COR-L47 (cell line): Measurements from ENCODE around the gene A4GALT.

Experiments
- DNase-seq: peaks from one replicate; lab custom pipeline; 2025; lab: John Stamatoyannopoulos, UW

A4GALT gene

GRCh38 chr22:42648368-42649245 lies 72.1 kb downstream of the A4GALT start:
- DNase-seq, result no peak

DNA sequence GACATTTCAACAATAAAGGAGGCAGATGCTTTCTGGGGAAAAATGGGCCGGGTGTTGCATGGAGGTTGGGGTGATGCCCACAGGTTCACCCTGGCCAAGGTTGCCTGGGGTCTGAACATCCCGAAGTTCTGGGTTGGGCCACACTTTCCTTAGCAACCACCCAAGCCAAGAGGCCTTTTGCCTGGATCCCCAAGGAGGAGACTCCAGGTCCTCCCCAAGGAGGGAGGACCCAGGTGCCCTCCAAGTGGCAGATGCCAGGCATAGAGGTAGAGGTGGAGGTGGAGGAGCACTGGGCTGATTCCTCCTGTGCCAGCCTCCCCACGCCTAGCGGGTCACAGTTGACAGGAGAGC lies 72.7 kb downstream of the A4GALT start:
- no peak for DNase-seq

DNA sequence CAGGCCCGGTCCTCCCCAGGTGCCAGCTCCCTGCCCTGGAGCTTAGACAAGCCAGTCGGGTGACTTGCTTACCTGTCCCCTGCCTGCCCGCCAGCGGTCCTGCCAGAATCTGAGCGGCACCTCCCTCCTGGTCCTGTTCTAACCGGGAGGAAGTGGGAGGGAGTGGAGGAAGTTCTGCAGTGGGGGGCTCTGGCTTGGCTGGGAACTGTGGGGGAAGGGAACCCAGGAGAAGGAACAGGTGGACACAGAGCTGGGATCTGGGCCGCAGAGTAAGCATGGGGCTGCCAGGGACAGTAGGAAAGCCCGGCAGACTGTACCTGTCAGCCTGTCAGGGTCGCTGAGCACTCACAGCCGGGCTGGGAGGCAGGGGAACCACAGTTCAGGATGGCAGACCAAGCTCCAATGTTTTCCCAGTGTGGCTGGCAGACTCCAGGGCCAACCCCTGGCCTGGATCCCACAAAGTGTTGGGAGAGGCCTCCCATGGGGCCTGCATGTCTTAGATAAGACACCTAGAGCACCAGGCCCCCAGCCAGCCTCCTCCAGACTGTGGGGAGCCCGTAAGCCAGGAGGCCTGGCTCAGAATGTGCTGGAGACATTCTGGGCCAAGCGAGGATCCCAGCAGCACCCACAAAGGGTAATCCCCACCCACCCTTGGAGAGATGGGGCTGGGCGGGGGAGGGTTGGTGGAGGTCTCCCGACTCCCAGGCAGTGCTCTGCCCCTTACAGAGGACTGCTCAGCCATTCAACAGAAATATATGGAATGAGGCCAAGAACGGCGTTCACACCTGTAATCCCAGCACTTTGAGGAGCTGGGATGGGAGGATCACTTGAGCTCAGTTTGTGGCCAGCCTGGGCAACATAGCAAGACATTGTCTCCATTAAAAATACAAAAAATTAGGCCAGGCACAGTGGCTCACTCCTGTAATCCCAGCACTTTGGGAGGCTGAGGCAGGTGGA lies 73.8 kb downstream of the A4GALT start:
- DNase-seq, result no peak

DNA sequence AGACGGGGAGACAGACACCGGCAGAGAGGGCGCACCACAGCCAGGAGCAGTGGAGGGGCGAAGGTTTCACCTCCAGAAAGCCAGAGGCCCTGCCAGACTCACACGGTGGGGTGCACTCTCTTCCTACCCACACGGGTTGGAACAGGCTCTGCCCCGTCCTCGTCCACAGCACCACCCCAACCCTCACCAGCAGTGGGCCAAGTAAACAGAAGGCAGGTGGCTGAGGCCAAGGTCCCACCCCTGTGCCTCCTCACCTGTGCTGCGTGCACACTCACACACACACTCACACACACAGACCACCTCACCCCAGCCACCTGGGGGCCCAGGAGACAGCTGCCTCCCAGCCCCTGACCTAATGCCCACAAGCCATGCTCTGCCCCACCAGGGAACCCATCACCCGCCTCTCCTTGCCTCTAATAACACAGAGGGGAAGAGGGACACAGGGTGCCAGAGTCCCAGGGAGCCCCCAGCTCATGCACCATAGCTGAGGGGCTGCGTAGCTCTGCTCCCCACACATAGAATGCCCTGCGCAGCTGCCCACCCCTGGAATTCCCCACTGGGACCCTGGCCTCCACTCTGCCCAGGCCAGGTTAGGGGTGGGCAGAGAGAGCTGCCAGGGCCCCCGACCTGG lies 74.6 kb downstream of the A4GALT start:
- DNase-seq, result no peak

GRCh38 chr22:42645341-42645937 lies 75.2 kb downstream of the A4GALT start:
- DNase-seq, result no peak

DNA sequence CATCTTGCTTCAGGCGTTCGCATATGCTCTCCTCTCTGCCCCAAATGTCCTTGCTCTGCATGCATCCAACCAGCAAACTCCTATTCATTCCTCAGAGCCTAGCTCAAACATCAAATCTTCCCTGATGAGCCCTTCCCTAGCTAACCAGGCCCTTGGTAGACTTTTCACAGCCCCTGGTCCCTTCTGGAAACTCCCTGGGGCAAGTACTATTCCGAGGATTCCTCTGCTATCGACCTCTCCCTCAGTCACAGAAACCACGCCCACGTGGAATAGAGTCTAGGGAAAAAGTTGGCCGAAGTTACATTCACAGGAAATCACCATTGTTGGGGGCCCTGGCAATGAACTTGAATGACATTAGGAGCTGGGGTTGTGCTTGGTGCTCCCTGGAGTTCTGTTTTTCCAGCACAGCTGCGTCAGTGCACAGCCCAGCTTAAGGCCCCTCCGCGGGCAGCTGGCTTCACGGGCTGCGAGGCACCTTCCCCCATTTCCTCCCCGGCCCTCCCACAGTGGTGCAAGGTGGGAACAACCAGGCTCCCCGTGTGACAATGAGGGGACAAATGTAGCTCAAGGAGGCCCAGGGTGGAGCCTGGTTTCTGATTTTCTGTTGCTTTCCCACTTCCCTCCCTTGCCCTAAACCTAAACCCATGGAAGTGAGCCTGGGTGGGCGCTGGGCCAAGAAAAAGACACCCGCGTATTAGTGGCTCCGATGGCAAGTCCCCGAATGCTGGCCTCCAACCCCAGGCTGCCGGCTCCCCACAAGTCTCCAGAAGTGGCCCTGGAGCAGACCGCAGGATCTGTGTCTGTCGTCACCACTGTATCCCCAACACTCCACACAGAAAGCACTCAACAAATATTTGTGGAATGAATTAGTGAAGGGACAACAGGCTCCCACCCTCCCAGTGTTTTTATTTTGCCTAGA lies 76.0 kb downstream of the A4GALT start:
- DNase-seq, result no peak

DNA sequence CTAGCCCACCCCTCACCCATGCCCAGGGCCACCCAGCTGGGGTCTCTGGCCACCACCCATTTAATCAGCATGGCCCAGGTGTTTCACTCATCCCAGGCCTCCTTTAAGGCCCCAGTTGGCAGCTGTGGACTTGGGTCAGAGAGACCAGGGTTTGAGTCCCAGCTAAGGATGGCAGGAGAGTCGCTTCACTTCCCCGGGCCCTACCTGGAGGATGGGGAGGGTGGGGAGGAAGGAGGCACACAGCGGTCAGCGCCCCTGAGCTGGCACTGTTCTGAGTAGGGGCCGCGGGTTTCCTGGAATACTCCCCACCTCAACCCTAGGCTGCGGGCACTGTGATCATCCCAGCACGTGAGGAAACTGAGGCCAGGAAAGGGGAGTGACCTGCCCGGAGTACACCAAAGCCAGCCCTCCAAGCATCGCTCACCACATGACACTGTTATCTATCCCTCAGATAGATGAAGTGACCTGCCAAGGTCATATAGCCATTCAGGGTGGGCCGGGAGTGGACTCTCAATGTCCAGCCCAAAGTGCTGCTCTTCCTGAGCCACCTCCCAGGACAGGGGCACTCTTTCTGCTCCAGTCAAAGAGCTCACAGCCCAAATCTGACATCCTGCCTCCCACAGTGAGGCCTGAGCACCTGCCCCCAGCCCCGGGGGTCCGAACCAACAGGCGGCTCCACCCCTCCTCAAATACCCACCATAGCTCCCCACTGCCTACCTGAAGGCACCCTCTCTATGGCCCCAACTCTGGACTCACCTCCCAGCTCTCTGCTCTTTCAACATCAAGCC lies 76.8 kb downstream of the A4GALT start:
- DNase-seq, result no peak

GRCh38 chr22:42642806-42643633 lies 77.7 kb downstream of the A4GALT start:
- no peak for DNase-seq
